ENCODE data around the gene CMSS1.

CMSS1 gene

DNA sequence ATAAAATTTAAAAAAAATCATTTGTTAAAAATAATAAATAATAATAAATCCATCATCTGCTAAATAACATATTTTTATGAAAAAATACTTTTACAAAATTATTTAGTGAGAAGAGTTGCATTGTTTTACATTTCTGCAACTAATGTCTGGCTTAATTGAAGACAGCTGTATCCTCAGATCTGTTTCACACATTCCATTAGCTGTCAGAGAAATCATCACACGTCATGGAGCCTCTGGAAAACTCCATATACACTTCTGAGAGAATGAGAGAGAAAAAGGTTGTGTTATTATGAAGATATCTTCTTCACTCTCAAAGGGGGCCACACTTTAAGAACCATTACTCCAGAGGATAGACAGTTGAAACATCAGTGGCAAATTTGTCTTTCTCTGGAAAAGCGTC lies 40.8 kb downstream of the CMSS1 start:
- H3K4me3 ChIP-seq (ENCODE audit: low read length) = no peak overlapping the region
- TF ChIP-seq, protein P1, sequence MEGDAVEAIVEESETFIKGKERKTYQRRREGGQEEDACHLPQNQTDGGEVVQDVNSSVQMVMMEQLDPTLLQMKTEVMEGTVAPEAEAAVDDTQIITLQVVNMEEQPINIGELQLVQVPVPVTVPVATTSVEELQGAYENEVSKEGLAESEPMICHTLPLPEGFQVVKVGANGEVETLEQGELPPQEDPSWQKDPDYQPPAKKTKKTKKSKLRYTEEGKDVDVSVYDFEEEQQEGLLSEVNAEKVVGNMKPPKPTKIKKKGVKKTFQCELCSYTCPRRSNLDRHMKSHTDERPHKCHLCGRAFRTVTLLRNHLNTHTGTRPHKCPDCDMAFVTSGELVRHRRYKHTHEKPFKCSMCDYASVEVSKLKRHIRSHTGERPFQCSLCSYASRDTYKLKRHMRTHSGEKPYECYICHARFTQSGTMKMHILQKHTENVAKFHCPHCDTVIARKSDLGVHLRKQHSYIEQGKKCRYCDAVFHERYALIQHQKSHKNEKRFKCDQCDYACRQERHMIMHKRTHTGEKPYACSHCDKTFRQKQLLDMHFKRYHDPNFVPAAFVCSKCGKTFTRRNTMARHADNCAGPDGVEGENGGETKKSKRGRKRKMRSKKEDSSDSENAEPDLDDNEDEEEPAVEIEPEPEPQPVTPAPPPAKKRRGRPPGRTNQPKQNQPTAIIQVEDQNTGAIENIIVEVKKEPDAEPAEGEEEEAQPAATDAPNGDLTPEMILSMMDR (conservative IDR thresholded peaks at IDR 0.05; ENCODE audit: low read depth, low read length) = no peak
- DNase-seq (ENCODE audit: low read depth) = no peak

DNA sequence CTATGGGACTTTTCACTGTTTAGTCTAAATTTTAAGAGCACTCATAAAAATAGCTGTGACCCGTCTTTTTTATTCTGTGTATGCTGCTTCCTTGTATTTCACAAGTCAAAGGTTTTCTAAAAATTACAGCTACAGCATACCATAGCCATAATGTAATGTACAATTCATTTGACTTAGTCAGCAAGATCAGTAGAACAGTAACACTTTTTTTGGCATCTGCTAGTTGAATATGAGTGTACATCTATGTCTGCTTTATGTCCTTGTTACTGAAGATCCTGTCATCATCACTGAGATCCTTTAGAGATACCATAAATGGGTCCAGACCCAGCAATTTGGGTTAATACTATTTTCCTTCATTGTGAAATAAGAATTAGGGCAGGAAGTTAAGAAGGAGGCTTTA lies 42.2 kb downstream of the CMSS1 start:
- DNase-seq (ENCODE audit: low read depth) = no peak
- no peak overlapping the region for H3K4me3 ChIP-seq (ENCODE audit: low read length)
- TF ChIP-seq, protein P1 (conservative IDR thresholded peaks at IDR 0.05; ENCODE audit: low read depth, low read length) = no peak

DNA sequence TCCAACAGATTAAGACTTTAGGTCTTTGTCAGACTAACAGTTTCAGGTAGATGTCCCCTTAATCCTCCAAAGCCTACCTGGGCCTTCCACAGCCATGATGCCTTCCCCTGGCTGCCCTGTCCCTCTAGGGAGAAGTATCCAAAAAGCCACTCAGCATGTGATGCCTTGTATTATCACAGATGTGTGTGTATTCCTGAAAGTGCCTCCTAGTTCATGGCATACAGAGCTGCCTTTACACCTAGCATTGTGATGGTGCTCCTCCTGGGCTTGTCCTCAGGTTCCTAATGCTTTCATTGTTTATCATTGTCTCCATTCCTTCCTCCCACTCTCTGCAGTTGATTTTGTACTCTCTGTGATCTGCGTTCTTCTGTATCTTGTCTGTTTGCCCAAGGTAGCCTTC lies 43.6 kb downstream of the CMSS1 start:
- TF ChIP-seq, protein P1 (conservative IDR thresholded peaks at IDR 0.05; ENCODE audit: low read depth, low read length) = no peak
- no peak overlapping the region for H3K4me3 ChIP-seq (ENCODE audit: low read length)
- no peak for DNase-seq (ENCODE audit: low read depth)

DNA sequence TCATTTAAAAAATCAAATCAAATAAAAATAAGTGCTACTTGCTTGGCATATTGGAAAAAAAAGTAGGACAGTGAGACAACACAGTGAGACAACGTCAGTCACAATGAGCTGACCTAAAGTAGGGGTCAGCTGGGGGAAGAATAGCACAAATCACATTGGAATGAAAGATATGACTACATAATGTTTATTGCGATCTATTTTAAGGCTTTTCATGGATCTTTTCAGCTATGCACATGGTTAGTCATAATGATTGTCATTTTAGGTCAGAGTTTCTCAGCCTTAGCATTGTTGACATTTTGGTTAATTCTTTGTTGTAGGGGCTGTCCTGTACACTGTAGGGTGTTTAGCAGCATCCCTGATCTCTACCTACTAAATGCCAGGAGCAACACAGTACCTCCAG lies 44.5 kb downstream of the CMSS1 start:
- H3K4me3 ChIP-seq (ENCODE audit: low read length) = no peak overlapping the region
- TF ChIP-seq, protein P1 (conservative IDR thresholded peaks at IDR 0.05; ENCODE audit: low read depth, low read length) = no peak
- no peak for DNase-seq (ENCODE audit: low read depth)

DNA sequence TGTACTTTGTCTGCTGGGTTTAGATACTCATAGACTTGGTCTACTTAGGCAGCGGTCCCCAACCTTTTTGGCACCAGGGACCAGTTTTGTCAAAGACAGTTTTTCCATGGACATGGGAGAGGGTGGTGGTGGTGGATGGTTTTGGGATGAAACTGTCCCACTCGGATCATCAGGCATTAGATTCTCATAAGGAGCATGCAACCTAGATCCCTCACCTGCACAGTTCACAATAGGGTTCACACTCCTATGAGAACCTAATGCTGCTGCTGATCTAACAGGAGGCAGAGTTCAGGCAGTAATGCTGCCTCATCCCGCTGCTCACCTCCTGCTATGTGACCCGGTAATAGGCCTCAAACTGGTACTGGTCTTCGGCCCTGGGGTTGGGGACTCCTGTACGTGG lies 45.3 kb downstream of the CMSS1 start:
- no peak overlapping the region for H3K4me3 ChIP-seq (ENCODE audit: low read length)
- no peak for DNase-seq (ENCODE audit: low read depth)
- TF ChIP-seq, protein P1 (conservative IDR thresholded peaks at IDR 0.05; ENCODE audit: low read depth, low read length) = no peak

DNA sequence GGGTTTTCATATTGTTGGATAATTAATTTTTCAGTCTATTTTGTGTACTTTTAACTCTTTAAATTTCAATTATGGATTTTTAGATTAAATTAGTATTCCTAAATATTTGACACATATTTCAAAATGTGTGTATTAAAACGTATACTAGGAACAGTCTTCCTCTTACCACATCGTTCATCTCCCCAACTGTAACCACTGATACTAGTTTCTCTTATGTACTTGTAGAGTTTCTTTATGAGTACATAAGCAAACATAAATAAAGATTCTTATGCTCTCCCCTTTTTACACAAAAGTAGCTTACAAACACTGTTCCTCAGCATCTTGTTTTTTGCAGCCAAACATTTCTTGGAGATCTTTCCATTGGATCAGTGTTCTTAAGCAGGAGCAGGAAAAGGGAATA lies 45.9 kb downstream of the CMSS1 start:
- TF ChIP-seq, protein P1 (conservative IDR thresholded peaks at IDR 0.05; ENCODE audit: low read depth, low read length) = no peak
- no peak for DNase-seq (ENCODE audit: low read depth)
- H3K4me3 ChIP-seq (ENCODE audit: low read length) = no peak overlapping the region

DNA sequence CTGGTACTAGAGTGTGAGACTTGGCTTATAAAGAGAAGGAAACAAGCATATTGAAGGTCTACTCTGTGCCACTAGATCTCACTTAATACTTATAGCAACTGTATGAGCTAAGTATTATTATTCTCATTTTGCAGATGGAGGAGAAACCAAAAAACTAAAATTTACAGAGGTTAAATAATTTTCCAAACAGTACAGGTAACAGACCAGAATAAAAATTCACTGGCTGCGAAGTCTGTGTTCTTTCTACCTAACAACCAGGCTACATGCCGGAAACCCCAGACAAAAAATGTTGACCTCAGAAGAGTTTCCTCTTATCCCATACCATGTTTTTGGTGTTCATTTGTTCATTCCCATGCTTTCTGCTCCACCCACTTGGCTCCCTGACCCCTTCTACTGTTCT lies 46.6 kb downstream of the CMSS1 start:
- no peak for DNase-seq (ENCODE audit: low read depth)
- TF ChIP-seq, protein P1 (conservative IDR thresholded peaks at IDR 0.05; ENCODE audit: low read depth, low read length) = no peak
- no peak overlapping the region for H3K4me3 ChIP-seq (ENCODE audit: low read length)
